Body of pancreas (tissue), 4 donors: ENCODE data around the gene ECHDC1. TPM values are rescaled to one million over a fixed set of nuclear protein-coding genes. Genes with fewer than 3 reads are reported as not detected.

Experiments used
- ATAC-seq: fragments of 150-250 bp; one replicate; pipeline ENCODE4 v1.9.1; 2016
- DNase-seq, 4 donors: peaks; one replicate each; pipeline ENCODE4 v3.0.0-alpha.2; 2019
- H3K27ac ChIP-seq, 4 donors: fragments of 200-600 bp; sonication (generic); 1 replicate in 3 of 4; 2 replicates in 1 of 4; pipeline versions ENCODE4 v1.5.1 to v1.6.1; 2016 to 2019; ENCODE audit warnings: mild to moderate bottlenecking in 1 of 4, mixed read lengths in 1 of 4, moderate library complexity in 1 of 4
- H3K27me3 ChIP-seq, 2 donors: fragments of 200-600 bp; sonication (generic); one replicate each; pipeline ENCODE4 v1.6.0; 2016; ENCODE audit warnings: mild to moderate bottlenecking in 1 of 2
- H3K36me3 ChIP-seq, 2 donors: fragments of 200-600 bp; sonication (generic); replicated peaks in 1 of 2; 2 replicates each; pipeline ENCODE4 v1.5.1; 2016; ENCODE audit warnings: low read depth in 2 of 2; ENCODE audit not compliant: insufficient read depth in 1 of 2
- H3K4me1 ChIP-seq: fragments of 200-600 bp; sonication (generic); one replicate; pipeline ENCODE4 v1.6.0; 2016
- H3K4me3 ChIP-seq, 2 donors: fragments of 200-600 bp; sonication (generic); 1 replicate in 1 of 2; 2 replicates in 1 of 2; pipeline ENCODE4 v1.5.1; 2016 to 2019
- H3K9me3 ChIP-seq, 3 donors: fragments of 200-600 bp; sonication (generic); 1 replicate in 2 of 3; 2 replicates in 1 of 3; pipeline ENCODE4 v1.5.1; 2016
- POLR2A ChIP-seq, 3 donors: fragments of 450-650 bp; IDR thresholded peaks; one replicate each; pipeline ENCODE4 v1.6.1; 2016; ENCODE audit warnings: antibody characterized with exemption in 3 of 3, mild to moderate bottlenecking in 2 of 3
- WGBS, 2 donors: methylation state at CpG; one replicate each; pipeline ENCODE4 v1.1.5; 2017; 5-methylcytosine and 5-hydroxymethylcytosine counted together
- intact Hi-C: fragments of 100-400 bp; cut with DNase I; formaldehyde crosslinking; loops from one replicate; pipeline ENCODE4 v1.15.1; 2023
- total RNA-seq, 2 donors: library from RNA; depleted of rRNA; stranded (reverse); fragments of >200 nt; gene quantifications; one replicate each; pipeline ENCODE4 v1.1.0, GENCODE V29; 2016
- TF ChIP-seq, protein P1 (sequence below), 7 experiments: fragments of 450-650 bp in 4 of 7; fragments of 200-600 bp in 3 of 7; sonication (generic) in 3 of 7; IDR thresholded peaks; one replicate each; pipeline ENCODE4 v1.5.1; 2016 to 2019; ENCODE audit warnings: antibody characterized with exemption in 7 of 7

Gene ECHDC1
- total RNA-seq, 2 donors from 2014 or later: 27.4 to 35.5 TPM

DNA sequence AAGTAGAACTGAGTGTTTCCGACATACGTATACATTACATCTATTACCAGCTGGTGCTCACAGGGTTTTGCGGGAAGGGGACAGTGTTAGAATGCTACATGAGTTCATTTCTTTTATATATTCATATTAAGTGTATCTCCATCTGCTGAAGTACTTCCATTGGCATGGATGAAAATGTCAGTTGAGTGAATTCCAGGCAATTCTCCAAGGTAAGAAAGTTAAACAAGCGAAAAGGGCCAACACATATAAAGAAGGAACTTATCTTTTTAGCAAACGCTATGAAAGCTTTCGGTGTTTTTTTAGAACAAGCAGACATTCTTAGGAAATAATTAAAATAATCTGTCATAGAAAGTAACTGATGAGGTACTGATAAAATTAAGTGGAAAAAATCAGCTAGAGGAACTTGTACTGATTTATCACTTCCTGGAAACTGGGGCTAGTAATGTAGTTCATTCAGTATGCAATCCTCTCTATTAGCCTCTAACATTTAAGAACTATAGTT lies 42.2 kb downstream of the ECHDC1 start:
- TF ChIP-seq, protein P1, sequence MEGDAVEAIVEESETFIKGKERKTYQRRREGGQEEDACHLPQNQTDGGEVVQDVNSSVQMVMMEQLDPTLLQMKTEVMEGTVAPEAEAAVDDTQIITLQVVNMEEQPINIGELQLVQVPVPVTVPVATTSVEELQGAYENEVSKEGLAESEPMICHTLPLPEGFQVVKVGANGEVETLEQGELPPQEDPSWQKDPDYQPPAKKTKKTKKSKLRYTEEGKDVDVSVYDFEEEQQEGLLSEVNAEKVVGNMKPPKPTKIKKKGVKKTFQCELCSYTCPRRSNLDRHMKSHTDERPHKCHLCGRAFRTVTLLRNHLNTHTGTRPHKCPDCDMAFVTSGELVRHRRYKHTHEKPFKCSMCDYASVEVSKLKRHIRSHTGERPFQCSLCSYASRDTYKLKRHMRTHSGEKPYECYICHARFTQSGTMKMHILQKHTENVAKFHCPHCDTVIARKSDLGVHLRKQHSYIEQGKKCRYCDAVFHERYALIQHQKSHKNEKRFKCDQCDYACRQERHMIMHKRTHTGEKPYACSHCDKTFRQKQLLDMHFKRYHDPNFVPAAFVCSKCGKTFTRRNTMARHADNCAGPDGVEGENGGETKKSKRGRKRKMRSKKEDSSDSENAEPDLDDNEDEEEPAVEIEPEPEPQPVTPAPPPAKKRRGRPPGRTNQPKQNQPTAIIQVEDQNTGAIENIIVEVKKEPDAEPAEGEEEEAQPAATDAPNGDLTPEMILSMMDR (IDR thresholded peaks at IDR 0.05): no peak
- TF ChIP-seq POLR2A (IDR thresholded peaks at IDR 0.05): no peak
- Histone ChIP-seq H3K4me3 (no peak overlapping the region), H3K27ac (peak overlapping the region in 1 of 4 donors; percentile 56), H3K9me3 (no peaks in the 10 kb centered on the region), H3K36me3 (no peaks in the 10 kb centered on the region), H3K27me3 (no peaks in the 10 kb centered on the region), H3K4me1 (peaks cover 14% of the 10 kb centered on the region)
- 51 to 52% methylated on average over 6 of the region's 6 CpGs for WGBS, 2 donors
- DNase-seq (no peak), ATAC-seq (peak; percentile 48)
- intact Hi-C loops: no loop called here

- TF ChIP-seq, protein P1 (IDR thresholded peaks at IDR 0.05): no peak
- TF ChIP-seq POLR2A (IDR thresholded peaks at IDR 0.05): no peak
- peaks cover 14% of the 10 kb centered on the region for H3K4me1 ChIP-seq
- H3K36me3 ChIP-seq: no peaks in the 10 kb centered on the region
- no peaks in the 10 kb centered on the region for H3K27me3 ChIP-seq
- H3K27ac ChIP-seq: no peak overlapping the region
- intact Hi-C loops: no loop called here
- H3K9me3 ChIP-seq: no peaks in the 10 kb centered on the region
- ATAC-seq (no peak), DNase-seq (no peak)
- no peak overlapping the region for H3K4me3 ChIP-seq
Measured at GRCh38 chr6:127300411-127300810, 43.0 kb downstream of the ECHDC1 start.

DNA sequence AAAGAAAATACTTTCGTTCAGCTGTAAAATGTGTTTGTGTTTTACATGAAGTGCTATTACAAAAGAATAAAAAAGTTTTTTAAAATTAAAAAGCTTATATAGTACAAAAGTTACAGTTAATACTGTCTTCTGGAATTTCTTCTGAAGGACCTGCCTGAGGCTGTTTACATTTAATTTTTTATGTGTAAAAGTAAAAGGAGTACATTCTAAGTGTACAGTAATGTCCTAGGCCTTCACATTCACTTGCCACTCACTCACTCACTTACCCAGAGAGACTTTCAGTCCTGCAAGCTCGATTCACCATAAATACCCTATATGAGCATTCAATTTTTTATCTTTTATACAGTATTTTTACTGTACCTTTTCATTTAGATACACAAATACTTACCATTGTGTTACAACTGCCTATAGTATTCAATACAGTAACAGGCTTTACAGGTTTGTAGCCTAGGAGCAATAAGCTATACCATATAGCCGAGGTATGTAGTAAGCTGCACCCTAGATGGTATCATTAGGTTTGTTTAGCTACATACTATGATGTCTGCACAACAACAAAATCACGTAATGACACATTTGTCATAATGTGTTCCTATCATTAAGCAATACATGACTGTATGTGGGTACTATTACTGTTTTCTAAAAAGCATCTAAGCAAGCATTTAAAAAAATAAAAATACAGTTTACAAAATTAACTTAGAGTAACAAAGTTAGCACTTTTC lies 43.7 kb downstream of the ECHDC1 start:
- H3K4me1 ChIP-seq: peaks cover 14% of the 10 kb centered on the region
- WGBS, 2 donors: 91 to 98% methylated on average over 4 of the region's 4 CpGs
- TF ChIP-seq, protein P1 (IDR thresholded peaks at IDR 0.05): no peak
- TF ChIP-seq POLR2A (IDR thresholded peaks at IDR 0.05): no peak
- intact Hi-C loops: no loop called here
- H3K36me3 ChIP-seq: no peaks in the 10 kb centered on the region
- no peaks in the 10 kb centered on the region for H3K27me3 ChIP-seq
- no peak overlapping the region for H3K4me3 ChIP-seq
- no peaks in the 10 kb centered on the region for H3K9me3 ChIP-seq
- DNase-seq: no peak
- no peak overlapping the region for H3K27ac ChIP-seq
- no peak for ATAC-seq

- intact Hi-C loops: no loop called here
- 69 to 72% methylated on average over 2 of the region's 2 CpGs for WGBS, 2 donors
- Histone ChIP-seq H3K27me3 (no peaks in the 10 kb centered on the region), H3K9me3 (no peaks in the 10 kb centered on the region), H3K36me3 (no peaks in the 10 kb centered on the region), H3K27ac (no peak overlapping the region), H3K4me1 (peaks cover 14% of the 10 kb centered on the region), H3K4me3 (no peak overlapping the region)
- TF ChIP-seq, protein P1 (IDR thresholded peaks at IDR 0.05): no peak
- no peak for TF ChIP-seq POLR2A (IDR thresholded peaks at IDR 0.05)
- no peak for DNase-seq
- no peak for ATAC-seq
Measured at GRCh38 chr6:127298475-127298874, 44.9 kb downstream of the ECHDC1 start.
